Measurements from ENCODE around the gene MMP17. TPM values are rescaled to one million over a fixed set of nuclear protein-coding genes. Genes with fewer than 3 reads are reported as not detected.

The MMP17 gene
- total RNA-seq: 1 to 10 TPM in 5 of 6 donors, under 1 TPM in 1; 0.58 to 2.9 (median 2.0) TPM
- polyA plus RNA-seq: 10 to 100 TPM; 15.0 to 21.5 TPM

DNA sequence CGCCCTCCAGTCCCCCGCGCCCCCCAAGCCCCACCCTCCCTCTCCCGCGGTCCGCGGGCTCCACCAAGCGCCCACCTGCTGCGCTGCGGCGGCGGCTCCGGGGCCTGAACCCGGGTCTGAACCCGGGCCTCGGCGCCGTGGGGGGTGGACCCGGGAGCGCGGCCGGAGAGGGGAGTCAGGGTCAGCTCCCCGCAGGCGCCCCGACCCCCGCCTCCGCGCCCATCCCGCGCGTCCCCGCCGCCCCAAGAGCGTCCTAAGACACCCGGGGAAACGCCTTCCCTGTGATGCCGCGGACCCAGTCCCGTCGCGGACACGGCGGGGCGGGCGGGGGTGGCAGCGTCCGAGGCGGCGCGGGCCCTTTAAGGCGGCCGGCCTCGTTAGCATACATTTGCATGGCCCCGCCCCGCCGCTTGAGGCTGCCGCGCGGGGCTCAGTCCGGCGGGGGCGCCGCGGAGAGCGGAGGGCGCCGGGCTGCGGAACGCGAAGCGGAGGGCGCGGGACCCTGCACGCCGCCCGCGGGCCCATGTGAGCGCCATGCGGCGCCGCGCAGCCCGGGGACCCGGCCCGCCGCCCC, at the start of gene MMP17:
Gene MMP17 (plus strand): TSS at position 433 of the 574 bp plus-strand sequence. CDS start 102 bp downstream, at position 535.
- Histone ChIP-seq H3K27ac (no peak within 1 kb of the TSS), H3K27me3 (peaks cover 0 to under 1% (median 0%) of the 10 kb centered on the region in 4 donors), H3K9me3 (no peaks in the 10 kb centered on the region), H3K4me3 (peak within 1 kb of the TSS in 3 of 4 donors; percentile 15 to 47 (median 32)), H3K36me3 (no peaks in the 10 kb centered on the region), H3K4me1 (peaks cover 0 to 23% (median 0%) of the 10 kb centered on the region in 3 donors)
- intact Hi-C loops (cut with DNase I): no loop called here
- FAIRE-seq: no peak
- 1% methylated on average over 47 to 86 of the region's 86 CpGs for WGBS, 2 donors
- ATAC-seq: peak in 2 of 4 donors; percentile 32 to 50
- DNase-seq: peak in 3 of 6 donors; percentile 30 to 70 (median 63)
- no peak for TF ChIP-seq CTCF (IDR thresholded peaks at IDR 0.05)

- H3K36me3 ChIP-seq: peaks cover 0 to 41% (median 4%) of the 10 kb centered on the region in 3 donors
- intact Hi-C loops (cut with DNase I): no loop called here
- H3K27ac ChIP-seq: no peak overlapping the region
- FAIRE-seq (no peak), DNase-seq (no peak), ATAC-seq (no peak)
- H3K4me3 ChIP-seq: no peak overlapping the region
- WGBS, 2 donors: 97% methylated on average over 23 of the region's 23 CpGs
- H3K27me3 ChIP-seq: no peaks in the 10 kb centered on the region
- H3K9me3 ChIP-seq: no peaks in the 10 kb centered on the region
- TF ChIP-seq CTCF (IDR thresholded peaks at IDR 0.05): no peak
- H3K4me1 ChIP-seq: no peaks in the 10 kb centered on the region
Observed at GRCh38 chr12:131779027-131779426, 49.2 kb upstream of the MMP17 start.

DNA sequence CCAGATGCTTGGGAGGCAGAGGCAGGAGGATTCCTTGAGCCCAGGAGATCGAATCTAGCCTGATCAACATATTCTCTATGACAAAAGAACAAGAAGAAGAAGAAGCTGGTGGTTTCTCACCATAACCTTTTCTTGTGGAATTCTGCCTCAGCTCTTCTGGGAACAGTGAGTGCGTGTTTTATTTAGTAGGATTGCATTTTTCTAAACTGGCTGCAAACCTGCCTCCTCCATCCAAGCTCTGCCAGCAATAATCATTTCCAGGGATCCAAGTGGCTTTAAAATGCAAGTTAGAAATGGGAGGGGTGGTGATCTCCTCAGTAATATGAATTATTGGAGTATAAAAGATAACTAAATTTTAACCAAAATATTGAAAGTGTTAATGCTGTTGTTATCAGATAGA, 46.1 kb upstream of the MMP17 start:
- Histone ChIP-seq H3K9me3 (no peaks in the 10 kb centered on the region), H3K36me3 (peaks cover 0 to 44% (median 4%) of the 10 kb centered on the region in 3 donors), H3K4me1 (no peaks in the 10 kb centered on the region), H3K27ac (no peak overlapping the region), H3K4me3 (no peak overlapping the region), H3K27me3 (no peaks in the 10 kb centered on the region)
- no peak for ATAC-seq
- intact Hi-C loops (cut with DNase I): no loop called here
- WGBS, 2 donors: 96 to 98% methylated on average over 2 of the region's 2 CpGs
- no peak for FAIRE-seq
- DNase-seq: no peak
- TF ChIP-seq CTCF (IDR thresholded peaks at IDR 0.05): no peak

DNA sequence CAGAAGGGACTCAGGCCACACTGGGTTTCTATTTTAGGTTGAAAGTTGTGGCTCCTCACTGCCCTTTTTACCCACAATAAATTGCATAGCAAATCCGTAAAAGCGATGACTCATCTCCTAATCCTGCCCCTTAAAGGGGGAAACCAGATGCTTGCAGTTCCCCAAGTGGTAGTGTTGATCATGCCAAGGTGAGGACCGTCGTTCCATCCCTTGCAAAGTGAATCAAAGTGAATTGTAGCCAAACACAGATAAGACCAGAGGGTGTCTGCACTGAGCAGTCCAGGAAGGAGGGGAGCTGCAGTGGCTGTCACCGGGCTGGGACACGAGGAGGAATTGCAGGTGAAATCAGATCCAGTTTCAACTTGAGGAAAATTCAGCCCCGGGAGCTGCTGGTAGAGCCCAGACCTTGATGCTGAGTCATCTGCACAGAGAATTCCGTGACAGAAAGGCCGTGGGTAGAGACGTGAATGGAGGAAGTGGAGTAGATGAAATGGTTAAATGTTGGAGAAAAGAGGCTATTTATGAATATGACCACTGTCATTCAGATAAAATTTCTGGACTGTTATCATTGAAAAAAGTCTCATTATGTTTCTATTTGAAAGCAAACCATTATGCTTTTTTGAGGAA, 44.2 kb upstream of the MMP17 start:
- H3K4me1 ChIP-seq: no peaks in the 10 kb centered on the region
- no peaks in the 10 kb centered on the region for H3K9me3 ChIP-seq
- H3K4me3 ChIP-seq: no peak overlapping the region
- no peak for FAIRE-seq
- intact Hi-C loops (cut with DNase I): no loop called here
- no peak overlapping the region for H3K27ac ChIP-seq
- WGBS, 2 donors: 85 to 90% methylated on average over 10 of the region's 10 CpGs
- no peak for TF ChIP-seq CTCF (IDR thresholded peaks at IDR 0.05)
- peaks cover 0 to 49% (median 4%) of the 10 kb centered on the region in 3 donors for H3K36me3 ChIP-seq
- no peak for ATAC-seq
- no peaks in the 10 kb centered on the region for H3K27me3 ChIP-seq
- DNase-seq: peak in 1 of 6 donors; percentile 9

Data from pancreas (tissue), 10 donors.